B cell (primary cell): ENCODE measurements around the gene BCL3. TPM values are rescaled to one million over a fixed set of nuclear protein-coding genes. Genes with fewer than 3 reads are reported as not detected.
A peak's percentile ranks its signal among the peaks of the same experiment; 100 is the strongest.

Experiments used
- ATAC-seq: fragments of 200-7000 bp; cut with Tn5 transposase; one replicate; pipeline ENCODE4 v1.10.0; 2021; ENCODE audit warnings: low read depth, mild to moderate bottlenecking, moderate number of reproducible peaks, moderate library complexity
- CTCF ChIA-PET: fragments of 350-600 bp; sonication (Branson Sonifier 250); formaldehyde crosslinking; loops from one replicate; lab custom pipeline; 2021; ENCODE audit warnings: antibody characterized with exemption, inconsistent platforms; lab: Charles Lee
- POLR2A ChIA-PET: fragments of 350-600 bp; sonication (Branson Sonifier 250); formaldehyde crosslinking; loops from one replicate; lab custom pipeline; 2021; ENCODE audit warnings: antibody characterized with exemption; lab: Charles Lee
- DNase-seq: peaks from one replicate; pipeline ENCODE4 v3.0.0; 2013
- H2AFZ ChIP-seq: 2 replicates; pipeline ENCODE4 v1.6.1; 2012; ENCODE audit warnings: mild to moderate bottlenecking, low read depth, low read length; ENCODE audit not compliant: insufficient read depth, poor library complexity, severe bottlenecking
- H3K27ac ChIP-seq, 2 donors: 1 replicate in 1 of 2; 2 replicates in 1 of 2; pipeline ENCODE4 v1.5.1; 2012 to 2013; ENCODE audit warnings: low read length in 2 of 2, mild to moderate bottlenecking in 2 of 2, moderate library complexity in 1 of 2
- H3K27me3 ChIP-seq, 4 experiments: fragments of 200-600 bp in 1 of 4; sonication (generic) in 1 of 4; replicated peaks in 1 of 4; 1 replicate in 2 of 4; 2 replicates in 2 of 4; pipeline versions ENCODE4 v1.6.1 to v1.7.0; 2013 to 2016; ENCODE audit warnings: low read length in 3 of 4, mild to moderate bottlenecking in 2 of 4, mixed read lengths in 1 of 4, moderate library complexity in 1 of 4; ENCODE audit not compliant: insufficient read depth in 4 of 4, control insufficient read depth in 3 of 4; ENCODE audit errors: control extremely low read depth in 1 of 4
- H3K36me3 ChIP-seq, 2 experiments: replicated peaks in 1 of 2; 1 replicate in 1 of 2; 2 replicates in 1 of 2; pipeline versions ENCODE4 v1.6.1 to v1.7.1; 2013; ENCODE audit warnings: low read length in 1 of 2; ENCODE audit not compliant: insufficient read depth in 2 of 2, control insufficient read depth in 1 of 2; ENCODE audit errors: control extremely low read depth in 1 of 2, extremely low read depth in 1 of 2
- H3K4me1 ChIP-seq, 2 donors: fragments of 200-600 bp in 1 of 2; sonication (generic) in 1 of 2; 1 replicate in 1 of 2; 2 replicates in 1 of 2; pipeline versions ENCODE4 v1.5.1 to v1.6.1; 2013 to 2017; ENCODE audit warnings: low read length in 2 of 2; ENCODE audit not compliant: control insufficient read depth in 2 of 2, insufficient read depth in 2 of 2
- H3K4me2 ChIP-seq: replicated peaks from 2 replicates; pipeline ENCODE3; 2012; ENCODE audit warnings: mild to moderate bottlenecking, low read depth, low read length; ENCODE audit not compliant: poor library complexity, severe bottlenecking
- H3K4me3 ChIP-seq, 5 experiments: fragments of 200-600 bp in 1 of 5; sonication (generic) in 1 of 5; 1 replicate in 3 of 5; 2 replicates in 2 of 5; pipeline versions ENCODE4 v1.5.1 to v1.7.0; 2011 to 2016; ENCODE audit warnings: low read length in 4 of 5, mild to moderate bottlenecking in 4 of 5, low read depth in 2 of 5, control low read depth in 1 of 5, moderate library complexity in 1 of 5; ENCODE audit not compliant: insufficient read depth in 1 of 5; ENCODE audit errors: control extremely low read depth in 1 of 5, extremely low read depth in 1 of 5
- H3K79me2 ChIP-seq: fragments of 200-600 bp; sonication (generic); one replicate; pipeline ENCODE4 v1.6.0; 2016; ENCODE audit warnings: low read length; ENCODE audit not compliant: control insufficient read depth, insufficient read depth
- H3K9ac ChIP-seq: fragments of 200-600 bp; sonication (generic); 2 replicates; pipeline ENCODE4 v1.6.1; 2017; ENCODE audit warnings: mild to moderate bottlenecking, low read length, moderate library complexity
- H3K9me3 ChIP-seq, 3 donors: one replicate each; pipeline versions ENCODE4 v1.6.1 to v1.7.1; 2013; ENCODE audit warnings: low read length in 2 of 3; ENCODE audit not compliant: control insufficient read depth in 2 of 3, insufficient read depth in 1 of 3; ENCODE audit errors: control extremely low read depth in 1 of 3
- H4K20me1 ChIP-seq: 2 replicates; pipeline ENCODE4 v1.6.0; 2012; ENCODE audit warnings: mild to moderate bottlenecking, low read length; ENCODE audit not compliant: insufficient read depth, control insufficient read depth, poor library complexity, severe bottlenecking
- H3K27ac Mint-ChIP-seq: one replicate; pipeline ENCODE4 v1.8.0; 2021; ENCODE audit warnings: mixed read lengths
- H3K27me3 Mint-ChIP-seq: one replicate; pipeline ENCODE4 v1.8.0; 2021; ENCODE audit warnings: mixed read lengths
- H3K4me1 Mint-ChIP-seq: one replicate; pipeline ENCODE4 v1.8.0; 2021; ENCODE audit warnings: mixed read lengths
- H3K4me3 Mint-ChIP-seq: one replicate; pipeline ENCODE4 v1.8.0; 2021; ENCODE audit warnings: mixed read lengths
- H3K9me3 Mint-ChIP-seq: one replicate; pipeline ENCODE4 v1.8.0; 2022; ENCODE audit warnings: mixed read lengths; ENCODE audit not compliant: insufficient read depth
- CTCF ChIP-seq: fragments of 200-600 bp; IDR thresholded peaks from one replicate; pipeline ENCODE4 v1.8.0; 2022; ENCODE audit warnings: antibody characterized with exemption, mild to moderate bottlenecking
- EZH2 ChIP-seq: IDR thresholded peaks from 2 replicates; pipeline ENCODE4 v1.6.1; 2012; ENCODE audit warnings: borderline replicate concordance, low read depth, mild to moderate bottlenecking, moderate library complexity, low read length; ENCODE audit not compliant: insufficient read depth, poor library complexity, severe bottlenecking
- WGBS: methylation state at CpG from one replicate; pipeline ENCODE4 v1.1.5; 2013; ENCODE audit warnings: missing lambda C conversion rate; ENCODE audit not compliant: insufficient coverage; 5-methylcytosine and 5-hydroxymethylcytosine counted together
- intact Hi-C: fragments of 100-400 bp; cut with micrococcal nuclease; formaldehyde crosslinking; loops from one replicate; pipeline ENCODE4 v1.10.0; 2022
- polyA minus RNA-seq: library from RNA; depleted of rRNA, polyadenylated mRNA; stranded (reverse); fragments of >200 nt; gene quantifications from 2 replicates; pipeline ENCODE4 v1.2.3, GENCODE V29; 2012
- polyA plus RNA-seq: library from polyadenylated mRNA; depleted of rRNA; stranded (reverse); fragments of >200 nt; gene quantifications from 2 replicates; pipeline ENCODE4 v1.2.3, GENCODE V29; 2012
- total RNA-seq, 2 donors: library from RNA; stranded (reverse); fragments of 120-200 nt in 1 of 2; gene quantifications; 1 replicate in 1 of 2; 2 replicates in 1 of 2; pipeline versions ENCODE4 v1.2.3 to v1.2.4, GENCODE V29; 2013 to 2022

The BCL3 gene, protein sequence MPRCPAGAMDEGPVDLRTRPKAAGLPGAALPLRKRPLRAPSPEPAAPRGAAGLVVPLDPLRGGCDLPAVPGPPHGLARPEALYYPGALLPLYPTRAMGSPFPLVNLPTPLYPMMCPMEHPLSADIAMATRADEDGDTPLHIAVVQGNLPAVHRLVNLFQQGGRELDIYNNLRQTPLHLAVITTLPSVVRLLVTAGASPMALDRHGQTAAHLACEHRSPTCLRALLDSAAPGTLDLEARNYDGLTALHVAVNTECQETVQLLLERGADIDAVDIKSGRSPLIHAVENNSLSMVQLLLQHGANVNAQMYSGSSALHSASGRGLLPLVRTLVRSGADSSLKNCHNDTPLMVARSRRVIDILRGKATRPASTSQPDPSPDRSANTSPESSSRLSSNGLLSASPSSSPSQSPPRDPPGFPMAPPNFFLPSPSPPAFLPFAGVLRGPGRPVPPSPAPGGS
- total RNA-seq (135 and 147 TPM in 2 replicates), polyA plus RNA-seq (52.3 and 124 TPM in 2 replicates), polyA minus RNA-seq (20.4 and 35.7 TPM in 2 replicates)
- 6.9 TPM for total RNA-seq (2013)

- H3K4me1 ChIP-seq, result peaks cover 53 to 63% of the 10 kb centered on the region in 2 donors
- peak within 1 kb of the TSS; percentile 63 for H2AFZ ChIP-seq
- H3K27me3 ChIP-seq, result no peaks in the 10 kb centered on the region
- H3K27ac ChIP-seq, result peak within 1 kb of the TSS; percentile 89 to 92
- Mint-ChIP-seq H3K4me1 (peaks cover 59% of the 10 kb centered on the region), H3K9me3 (no peaks in the 10 kb centered on the region), H3K27ac (peak within 1 kb of the TSS; percentile 93), H3K4me3 (peak within 1 kb of the TSS; percentile 97), H3K27me3 (no peaks in the 10 kb centered on the region)
- ATAC-seq (peak; percentile 50), DNase-seq (peak; percentile 89)
- no peaks in the 10 kb centered on the region for H3K9me3 ChIP-seq
- H3K79me2 ChIP-seq, result no peaks in the 10 kb centered on the region
- WGBS, result under 1% methylated on average over 83 of the region's 88 CpGs
- intact Hi-C loops, result loop anchor here (1.0 kb wide), 1 partner anchor 22 kb away; no protein-coding TSS in a partner anchor
- H3K36me3 ChIP-seq, result peaks cover 2 to 9% of the 10 kb centered on the region in 2 experiments
- H4K20me1 ChIP-seq, result no peaks in the 10 kb centered on the region
- POLR2A ChIA-PET, result interaction anchor here (0.5 to 6.2 kb wide), 4 partner anchors 18 to 142 kb away, joined by 3 to 65 read pairs (median 4); no protein-coding TSS in a partner anchor
- peak within 1 kb of the TSS; percentile 73 for H3K9ac ChIP-seq
- H3K4me2 ChIP-seq, result peak within 1 kb of the TSS; percentile 86
- H3K4me3 ChIP-seq, result peak within 1 kb of the TSS; percentile 58 to 95 (median 81)
- TF ChIP-seq EZH2 (no peak), CTCF (no peak)
- CTCF ChIA-PET, result interaction anchor here (4.0 to 6.2 kb wide), 2 partner anchors 22 to 25 kb away, joined by 23 to 84 read pairs; no protein-coding TSS in a partner anchor
These were observed at the start of gene BCL3 for GRCh38 chr19:44748426-44749254. Gene BCL3 (plus strand): TSS chr19:44748708. CDS start chr19:44748791, 83 bp downstream.
